HepG2 (cell line): Measurements from ENCODE around the gene MTHFSD. TPM values are rescaled to one million over a fixed set of nuclear protein-coding genes. Genes with fewer than 3 reads are reported as not detected.

Experiments used
- ATAC-seq: fragments of 200-7000 bp; cut with Tn5 transposase; 3 replicates; pipeline ENCODE4 v1.9.1; 2020; ENCODE audit warnings: mild to moderate bottlenecking, moderate library complexity
- BruUV-seq: library from RNA; stranded (reverse); fragments of 400-500 nt; replicated peaks from 2 replicates; lab custom pipeline; 2021; lab: Mats Ljungman, UMichigan
- CTCF ChIA-PET: fragments of 300-600 bp; formaldehyde crosslinking; extraction: SDS; loops from one replicate; lab custom pipeline; 2021; ENCODE audit warnings: low total read pairs, inconsistent platforms, low intra/inter-chr PET ratio; lab: Yijun Ruan, JAX
- POLR2A ChIA-PET: fragments of 350-600 bp; sonication (Branson Sonifier 250); formaldehyde crosslinking; loops from one replicate; lab custom pipeline; 2020; ENCODE audit warnings: antibody characterized with exemption, inconsistent platforms; lab: Yijun Ruan, JAX
- DNase-seq: peaks from one replicate; pipeline ENCODE4 v3.0.0-alpha.2; 2015; ENCODE audit warnings: low spot score
- FAIRE-seq: peaks from 3 replicates; lab custom pipeline; 2011; peaks lifted over from hg19 to GRCh38; lab: Jason Lieb, UNC
- H2AFZ ChIP-seq: one replicate; pipeline ENCODE4 v1.6.1; 2011; ENCODE audit warnings: low read length, inconsistent platforms
- H3K27ac ChIP-seq: fragments of 300-600 bp; 3 replicates; pipeline ENCODE4 v1.8.0; 2011; ENCODE audit warnings: mixed run types, mild to moderate bottlenecking, mixed read lengths, low read length, inconsistent platforms; ENCODE audit not compliant: insufficient read depth; ENCODE audit errors: extremely low read length
- H3K27me3 ChIP-seq, 2 experiments: fragments of 200-600 bp in 1 of 2; 2 replicates in 1 of 2; 3 replicates in 1 of 2; pipeline versions ENCODE4 v1.6.0 to v1.8.0; 2011; ENCODE audit warnings: low read length in 2 of 2, mild to moderate bottlenecking in 2 of 2, moderate library complexity in 2 of 2, inconsistent platforms in 1 of 2; ENCODE audit not compliant: insufficient read depth in 2 of 2, control insufficient read depth in 1 of 2
- H3K36me3 ChIP-seq, 2 experiments: fragments of 200-600 bp in 1 of 2; replicated peaks in 1 of 2; 2 replicates in 1 of 2; 3 replicates in 1 of 2; pipeline versions ENCODE4 v1.5.1 to v1.8.0; 2011; ENCODE audit warnings: low read length in 2 of 2, inconsistent platforms in 1 of 2; ENCODE audit not compliant: insufficient read depth in 2 of 2, control insufficient read depth in 1 of 2
- H3K4me1 ChIP-seq: 2 replicates; pipeline ENCODE4 v1.5.1; 2012; ENCODE audit warnings: low read length, inconsistent platforms; ENCODE audit not compliant: insufficient read depth
- H3K4me2 ChIP-seq: 2 replicates; pipeline ENCODE4 v1.6.0; 2011; ENCODE audit warnings: low read depth, low read length, inconsistent platforms
- H3K4me3 ChIP-seq, 3 experiments: fragments of 200-600 bp in 1 of 3; sonication (generic), shearing (Covaris generic) in 1 of 3; replicated peaks in 1 of 3; 2 replicates each; pipeline ENCODE4 v1.5.1; 2011 to 2016; ENCODE audit warnings: low read length in 3 of 3, inconsistent platforms in 2 of 3, low read depth in 2 of 3, mild to moderate bottlenecking in 2 of 3, control low read depth in 1 of 3, mixed read lengths in 1 of 3; ENCODE audit not compliant: insufficient read depth in 1 of 3
- H3K79me2 ChIP-seq: one replicate; pipeline ENCODE4 v1.6.1; 2011; ENCODE audit warnings: low read length, inconsistent platforms; ENCODE audit not compliant: insufficient read depth
- H3K9ac ChIP-seq: 2 replicates; pipeline ENCODE4 v1.6.0; 2011; ENCODE audit warnings: mild to moderate bottlenecking, low read depth, low read length, inconsistent platforms; ENCODE audit not compliant: insufficient read depth
- H3K9me3 ChIP-seq: 2 replicates; pipeline ENCODE4 v1.5.1; 2012; ENCODE audit warnings: mild to moderate bottlenecking, low read length
- H4K20me1 ChIP-seq: 2 replicates; pipeline ENCODE4 v1.6.0; 2011; ENCODE audit warnings: inconsistent platforms, mild to moderate bottlenecking, low read length, moderate library complexity; ENCODE audit not compliant: insufficient read depth
- ARNTL ChIP-seq: sonication (generic); formaldehyde crosslinking; IDR thresholded peaks from 2 replicates; pipeline ENCODE4 v1.4.0; 2020; ENCODE audit warnings: mild to moderate bottlenecking, missing genetic modification reagents
- HMGXB4 ChIP-seq, 2 experiments: sonication (generic) in 1 of 2; formaldehyde crosslinking in 1 of 2; IDR thresholded peaks; 2 replicates each; pipeline versions ENCODE4 v1.4.0 to v1.6.1; 2018 to 2020; ENCODE audit warnings: missing genetic modification reagents in 2 of 2, borderline replicate concordance in 1 of 2, low read depth in 1 of 2, mild to moderate bottlenecking in 1 of 2, missing biosample characterization in 1 of 2
- HNRNPH1 ChIP-seq: fragments of 200-400 bp; formaldehyde crosslinking; optimal IDR thresholded peaks from 2 replicates; pipeline ENCODE3; 2017; ENCODE audit warnings: mild to moderate bottlenecking, low read depth, low read length
- MAFG ChIP-seq: sonication (generic); formaldehyde crosslinking; IDR thresholded peaks from 2 replicates; pipeline ENCODE4 v1.5.1; 2020; ENCODE audit warnings: mild to moderate bottlenecking, missing genetic modification reagents
- MXI1 ChIP-seq: IDR thresholded peaks from 3 replicates; pipeline ENCODE4 v1.6.1; 2012; ENCODE audit warnings: low read depth, low read length, inconsistent platforms, borderline replicate concordance
- TAF15 ChIP-seq: fragments of 200-400 bp; formaldehyde crosslinking; IDR thresholded peaks from one replicate; pipeline ENCODE4 v1.6.1; 2018; ENCODE audit warnings: mild to moderate bottlenecking, low read depth, low read length; ENCODE audit not compliant: poor library complexity, severe bottlenecking
- ZNF280D ChIP-seq: sonication (generic); formaldehyde crosslinking; IDR thresholded peaks from 2 replicates; pipeline ENCODE4 v1.5.1; 2020; ENCODE audit warnings: mild to moderate bottlenecking, missing genetic modification reagents
- ZNF530 ChIP-seq: sonication (generic); formaldehyde crosslinking; IDR thresholded peaks from 2 replicates; pipeline ENCODE4 v1.5.0; 2020; ENCODE audit warnings: low read depth, mild to moderate bottlenecking, missing genetic modification reagents
- ZNF619 ChIP-seq: sonication (generic); formaldehyde crosslinking; IDR thresholded peaks from 2 replicates; pipeline ENCODE4 v1.4.0; 2020; ENCODE audit warnings: mild to moderate bottlenecking, missing genetic modification reagents
- ZNF766 ChIP-seq: sonication (generic); formaldehyde crosslinking; IDR thresholded peaks from 2 replicates; pipeline ENCODE4 v1.5.0; 2020; ENCODE audit warnings: missing genetic modification reagents, borderline replicate concordance
- WGBS: methylation state at CpG from one replicate; pipeline ENCODE4 v1.1.6; 2017; ENCODE audit warnings: low lambda C conversion rate; 5-methylcytosine and 5-hydroxymethylcytosine counted together
- in situ Hi-C: cut with HindIII; loops from 2 replicates; pipeline ENCODE4 v1.10.0; 2017; ENCODE audit warnings: low pct_unique_long_range_greater_than_20kb; ENCODE audit not compliant: extremely low pct_ligation_motif_present
- intact Hi-C: fragments of 100-400 bp; cut with micrococcal nuclease; formaldehyde crosslinking; loops from one replicate; pipeline ENCODE4 v1.10.0; 2022; ENCODE audit not compliant: unreplicated experiment
- polyA plus RNA-seq, 8 experiments: library from polyadenylated mRNA; depleted of rRNA in 3 of 8; stranded (reverse) in 7 of 8; unstranded in 1 of 8; fragments of >200 nt; fragmentation: Illumina TruSeq in 4 of 8; extraction: Trizol in 4 of 8; gene quantifications; 2 replicates each; pipeline versions ENCODE4 v1.2.1 to v1.2.3, GENCODE V29; 2011 to 2016; ENCODE audit warnings: low read depth in 4 of 8, missing spikeins in 1 of 8, mixed read lengths in 1 of 8; ENCODE audit not compliant: insufficient read depth in 1 of 8
- total RNA-seq, 5 experiments: library from RNA; depleted of rRNA; stranded (reverse); fragments of >200 nt; fragmentation: Illumina TruSeq; extraction: Trizol; gene quantifications; 2 replicates each; pipeline ENCODE4 v1.2.3, GENCODE V29; 2016; ENCODE audit warnings: low read depth in 1 of 5

MTHFSD gene
- total and polyA plus RNA-seq, 2 of the 13 experiments (the other 11 are each of a cell fraction or from before 2014, with no cell fraction given): 14.2 to 16.3 TPM

GRCh38 chr16:86545481-86545880 lies 9.6 kb downstream of the MTHFSD start (continued):
- no peak for TF ChIP-seq MAFG (CRISPR knock-in tag)
- TF ChIP-seq TAF15: no peak
- no peak for TF ChIP-seq ZNF530 (CRISPR knock-in tag)
- no peak for TF ChIP-seq HNRNPH1
- TF ChIP-seq ARNTL (CRISPR knock-in tag): no peak
- TF ChIP-seq HMGXB4 (CRISPR knock-in tag; IDR thresholded peaks at IDR 0.05; ENCODE audit: borderline replicate concordance in 1 of 2, low read depth in 1 of 2): no peak
- TF ChIP-seq MXI1: no peak

- in situ Hi-C loops (no loop called here), intact Hi-C loops (no loop called here)
- no peaks in the 10 kb centered on the region for H3K4me1 ChIP-seq
- no peak overlapping the region for H3K4me3 ChIP-seq
- no peak for ATAC-seq
- peaks cover 27 to 76% of the 10 kb centered on the region in 2 experiments for H3K36me3 ChIP-seq
- no peaks in the 10 kb centered on the region for H4K20me1 ChIP-seq
- no peak for FAIRE-seq
- 91% methylated on average over 19 of the region's 21 CpGs for whole genome bisulfite sequencing
- ChIA-PET POLR2A (no interaction called here), CTCF (no interaction called here)
- no peak overlapping the region for H3K27ac ChIP-seq
- H2AFZ ChIP-seq: no peak overlapping the region
- no peak overlapping the region for H3K4me2 ChIP-seq
- no peak for TF ChIP-seq ZNF619 (CRISPR knock-in tag)
- TF ChIP-seq ZNF280D (CRISPR knock-in tag): no peak
- TF ChIP-seq ZNF766 (CRISPR knock-in tag): no peak
- no peak overlapping the region for H3K9ac ChIP-seq
- no peaks in the 10 kb centered on the region for H3K79me2 ChIP-seq
- H3K9me3 ChIP-seq: no peaks in the 10 kb centered on the region
- no peak for DNase-seq
- no peaks in the 10 kb centered on the region for H3K27me3 ChIP-seq
- no TSS peak for BruUV-seq
These were observed 12.0 kb downstream of the MTHFSD start for GRCh38 chr16:86542756-86543750.
